A549 (cell line): ENCODE results near the gene RAPGEF3. TPM values are rescaled to one million over a fixed set of nuclear protein-coding genes. Genes with fewer than 3 reads are reported as not detected.

Source experiments
- ATAC-seq, 2 experiments: fragments of 200-7000 bp in 1 of 2; fragments of >200 bp in 1 of 2; cut with Nextera tagmentation in 1 of 2; cut with Tn5 transposase in 1 of 2; 3 replicates each; pipeline versions ENCODE4 v1.8.0 to v1.9.1; 2018 to 2020; ENCODE audit warnings: mild to moderate bottlenecking in 1 of 2, moderate library complexity in 1 of 2
- CTCF ChIA-PET: fragments of 300-600 bp; sonication (Branson Sonifier 250); formaldehyde crosslinking; extraction: SDS; loops from one replicate; lab custom pipeline; 2021; ENCODE audit warnings: antibody characterized with exemption, inconsistent platforms; lab: Yijun Ruan, JAX
- POLR2A ChIA-PET: fragments of 350-600 bp; formaldehyde crosslinking; extraction: SDS; loops from one replicate; lab custom pipeline; 2021; ENCODE audit warnings: antibody characterized with exemption, inconsistent platforms; lab: Yijun Ruan, JAX
- DNase-seq, 2 experiments: peaks; one replicate each; pipeline versions ENCODE4 v3.0.0 to v3.0.0-alpha.2; 2011 to 2016; ENCODE audit warnings: low read depth in 1 of 2, low spot score in 1 of 2
- FAIRE-seq: peaks from 2 replicates; lab custom pipeline; 2011; peaks lifted over from hg19 to GRCh38; lab: Jason Lieb, UNC
- H3K27ac ChIP-seq, 2 experiments: fragments of >200 bp; sonication (Bioruptor Twin); formaldehyde crosslinking; 3 replicates each; pipeline ENCODE4 v1.5.1; 2016 to 2017
- H3K4me1 ChIP-seq: fragments of >200 bp; sonication (Bioruptor Twin); formaldehyde crosslinking; 3 replicates; pipeline ENCODE4 v1.6.1; 2016
- H3K4me2 ChIP-seq: fragments of >200 bp; sonication (Bioruptor Twin); formaldehyde crosslinking; 3 replicates; pipeline ENCODE4 v1.6.1; 2016
- H3K4me3 ChIP-seq: fragments of >200 bp; sonication (Bioruptor Twin); formaldehyde crosslinking; 3 replicates; pipeline ENCODE4 v1.5.1; 2016
- H3K9me3 ChIP-seq: fragments of >200 bp; sonication (Bioruptor Twin); formaldehyde crosslinking; 3 replicates; pipeline ENCODE4 v1.6.1; 2016
- ATOH8 ChIP-seq: fragments of 250-450 bp; sonication (Bioruptor Pico); IDR thresholded peaks from 2 replicates; pipeline ENCODE4 v1.5.0; 2020; ENCODE audit warnings: low read depth, mild to moderate bottlenecking, moderate library complexity
- BCL3 ChIP-seq: fragments of >200 bp; sonication (Bioruptor Twin); formaldehyde crosslinking; IDR thresholded peaks from 3 replicates; pipeline ENCODE4 v1.6.1; 2016
- EHMT2 ChIP-seq: fragments of 200-600 bp; sonication (generic); IDR thresholded peaks from 2 replicates; pipeline ENCODE4 v1.6.1; 2016; ENCODE audit warnings: antibody characterized with exemption, low read depth, mild to moderate bottlenecking, moderate library complexity
- FOSB ChIP-seq: fragments of 250-450 bp; sonication (Bioruptor Pico); IDR thresholded peaks from 2 replicates; pipeline ENCODE4 v1.5.0; 2020; ENCODE audit warnings: mild to moderate bottlenecking, moderate library complexity
- FOSL2 ChIP-seq, 2 experiments: fragments of 450-650 bp in 1 of 2; fragments of >200 bp in 1 of 2; sonication (Bioruptor Twin) in 1 of 2; formaldehyde crosslinking; IDR thresholded peaks; 2 replicates each; pipeline versions ENCODE4 v1.5.0 to v1.6.1; 2016 to 2020; ENCODE audit warnings: mild to moderate bottlenecking in 1 of 2, moderate library complexity in 1 of 2
- FOXS1 ChIP-seq: fragments of 250-450 bp; sonication (Bioruptor Pico); IDR thresholded peaks from 2 replicates; pipeline ENCODE4 v1.5.0; 2020; ENCODE audit warnings: mild to moderate bottlenecking, moderate library complexity
- GATA3 ChIP-seq: IDR thresholded peaks from 2 replicates; pipeline ENCODE4 v1.6.1; 2012; ENCODE audit warnings: borderline replicate concordance
- HEYL ChIP-seq: fragments of 250-450 bp; sonication (Bioruptor Pico); IDR thresholded peaks from 2 replicates; pipeline ENCODE4 v1.8.0; 2021; ENCODE audit warnings: mild to moderate bottlenecking, moderate library complexity
- HOXA7 ChIP-seq: fragments of 250-450 bp; sonication (Bioruptor Pico); IDR thresholded peaks from 2 replicates; pipeline ENCODE4 v1.5.0; 2020; ENCODE audit warnings: mild to moderate bottlenecking, moderate library complexity
- HOXB5 ChIP-seq: fragments of 250-450 bp; sonication (Bioruptor Pico); IDR thresholded peaks from 2 replicates; pipeline ENCODE4 v1.5.0; 2020; ENCODE audit warnings: mild to moderate bottlenecking, moderate library complexity
- JUN ChIP-seq, 2 experiments: fragments of >200 bp; sonication (Bioruptor Twin); formaldehyde crosslinking; IDR thresholded peaks; 2 replicates in 1 of 2; 3 replicates in 1 of 2; pipeline ENCODE4 v1.6.1; 2016 to 2017
- MYC ChIP-seq: IDR thresholded peaks from 2 replicates; pipeline ENCODE4 v1.6.1; 2012; ENCODE audit warnings: mild to moderate bottlenecking, inconsistent platforms, low read length, improper control_type of control experiment, borderline replicate concordance
- NFE2L2 ChIP-seq: fragments of 150-350 bp; conservative IDR thresholded peaks from 2 replicates; pipeline ENCODE4 v1.6.1; 2014; ENCODE audit warnings: low read length
- NPAS2 ChIP-seq: fragments of 250-450 bp; sonication (Bioruptor Pico); IDR thresholded peaks from 2 replicates; pipeline ENCODE4 v1.8.0; 2022; ENCODE audit warnings: mild to moderate bottlenecking, moderate library complexity, borderline replicate concordance
- PBX3 ChIP-seq: IDR thresholded peaks from 2 replicates; pipeline ENCODE4 v1.6.1; 2012
- POLR2A ChIP-seq: IDR thresholded peaks from 2 replicates; pipeline ENCODE4 v1.6.1; 2012; ENCODE audit warnings: mild to moderate bottlenecking, low read length
- POLR2AphosphoS2 ChIP-seq: conservative IDR thresholded peaks from 2 replicates; pipeline ENCODE4 v1.6.1; 2012; ENCODE audit warnings: low read length, improper control_type of control experiment, inconsistent platforms
- RAD21 ChIP-seq, 2 experiments: fragments of >200 bp in 1 of 2; sonication (Bioruptor Twin) in 1 of 2; formaldehyde crosslinking in 1 of 2; IDR thresholded peaks in 1 of 2; conservative IDR thresholded peaks in 1 of 2; 2 replicates in 1 of 2; 3 replicates in 1 of 2; pipeline ENCODE4 v1.6.1; 2012 to 2018; ENCODE audit warnings: inconsistent platforms in 1 of 2
- RCOR1 ChIP-seq: fragments of 150-350 bp; IDR thresholded peaks from 2 replicates; pipeline ENCODE4 v1.6.1; 2014; ENCODE audit warnings: antibody characterized with exemption, low read length, low read depth
- RFX5 ChIP-seq: fragments of 450-650 bp; IDR thresholded peaks from 2 replicates; pipeline ENCODE4 v1.7.1; 2014; ENCODE audit warnings: antibody characterized with exemption, mild to moderate bottlenecking, moderate library complexity
- SREBF2 ChIP-seq: fragments of 450-650 bp; IDR thresholded peaks from 2 replicates; pipeline ENCODE4 v1.6.1; 2014; ENCODE audit warnings: mild to moderate bottlenecking, moderate library complexity
- TP53 ChIP-seq: fragments of 250-450 bp; sonication (Bioruptor Pico); IDR thresholded peaks from 2 replicates; pipeline ENCODE4 v1.5.0; 2021; ENCODE audit warnings: mild to moderate bottlenecking, moderate library complexity
- USF2 ChIP-seq: fragments of 450-650 bp; IDR thresholded peaks from 2 replicates; pipeline ENCODE4 v1.6.1; 2014; ENCODE audit warnings: antibody characterized with exemption
- ZSCAN20 ChIP-seq: fragments of 250-450 bp; sonication (Bioruptor Pico); IDR thresholded peaks from 2 replicates; pipeline ENCODE4 v1.8.0; 2022; ENCODE audit warnings: mild to moderate bottlenecking, moderate library complexity
- WGBS: methylation state at CpG from one replicate; pipeline ENCODE4 v1.1.6; 2017; ENCODE audit errors: missing lambda C conversion rate; 5-methylcytosine and 5-hydroxymethylcytosine counted together
- polyA plus RNA-seq, 4 experiments: library from polyadenylated mRNA; depleted of rRNA in 3 of 4; stranded (reverse); fragments of >200 nt; fragmentation: RNase III in 1 of 4; extraction: RNeasy Plus Mini Kit Qiagen cat#74134 plus additional on column Dnase treatment in 1 of 4; gene quantifications; 2 replicates in 3 of 4; 3 replicates in 1 of 4; pipeline ENCODE4 v1.2.3, GENCODE V29; 2011 to 2017

Gene RAPGEF3
- polyA plus RNA-seq, 2 of the 4 experiments (the other 2 are of a cell fraction), result 0.70 to 0.89 TPM

- POLR2A ChIA-PET, result interaction anchor here (0.7 to 0.8 kb wide), 2 partner anchors 50 to 491 kb away, joined by 3 read pairs; partner anchors contain the start of gene RPAP3
- H3K27ac ChIP-seq, result no peak overlapping the region
- DNase-seq, result no peak
- peaks cover 35% of the 10 kb centered on the region for H3K4me1 ChIP-seq
- WGBS, result 85% methylated on average over 12 of the region's 12 CpGs
- CTCF ChIA-PET, result interaction anchor here (0.9 to 43.9 kb wide), 9 partner anchors 14 to 207 kb away, joined by 3 to 1399 read pairs (median 8); partner anchors contain the start of genes RPAP3, SLC48A1 and TMEM106C
- H3K9me3 ChIP-seq, result no peaks in the 10 kb centered on the region
- no peak for ATAC-seq
- no peak overlapping the region for H3K4me2 ChIP-seq
- no peak overlapping the region for H3K4me3 ChIP-seq
- TF ChIP-seq RFX5 (no peak), RCOR1 (no peak), EHMT2 (no peak), USF2 (no peak), POLR2AphosphoS2 (no peak), HEYL (CRISPR knock-in tag) (no peak), FOSB (CRISPR knock-in tag) (no peak), NPAS2 (CRISPR knock-in tag) (no peak), ATOH8 (no peak), NFE2L2 (no peak), ZSCAN20 (CRISPR knock-in tag) (no peak), JUN (IDR thresholded peaks at IDR 0.05) (no peak), HOXB5 (no peak), PBX3 (no peak), HOXA7 (CRISPR knock-in tag) (no peak), SREBF2 (no peak), GATA3 (no peak)
- TF ChIP-seq, all 56 proteins: peak for 0
- FAIRE-seq, result no peak
These were observed 2.8 kb downstream of the RAPGEF3 start for GRCh38 chr12:47755655-47756562.

- ATAC-seq, result no peak
- no peak overlapping the region for H3K27ac ChIP-seq
These were observed 3.8 kb downstream of the RAPGEF3 start for GRCh38 chr12:47754881-47755280.

More at GRCh38 chr12:47754881-47755280, 3.8 kb downstream of the RAPGEF3 start:
- peaks cover 35% of the 10 kb centered on the region for H3K4me1 ChIP-seq
- no peak for FAIRE-seq
- TF ChIP-seq POLR2A (no peak), FOXS1 (CRISPR knock-in tag) (no peak), FOSL2 (IDR thresholded peaks at IDR 0.05) (no peak), FOSL2 (CRISPR knock-in tag; IDR thresholded peaks at IDR 0.05) (no peak), RAD21 (conservative IDR thresholded peaks at IDR 0.05 in 1 of 2, IDR thresholded peaks at IDR 0.05 in 1 of 2) (no peak), BCL3 (no peak), SREBF2 (no peak), MYC (no peak), ZSCAN20 (CRISPR knock-in tag) (no peak), TP53 (CRISPR knock-in tag) (no peak)
- WGBS, result 87% methylated on average over 3 of the region's 3 CpGs
- H3K4me3 ChIP-seq, result no peak overlapping the region
- POLR2A ChIA-PET, result no interaction called here
- H3K9me3 ChIP-seq, result no peaks in the 10 kb centered on the region
- no peak overlapping the region for H3K4me2 ChIP-seq
- CTCF ChIA-PET, result interaction anchor here (0.9 to 43.9 kb wide), 6 partner anchors 13 to 208 kb away, joined by 3 to 1399 read pairs (median 48); partner anchors contain the start of genes SLC48A1 and TMEM106C
- DNase-seq, result no peak
